ENCODE results near the gene ZNF595. TPM values are rescaled to one million over a fixed set of nuclear protein-coding genes. Genes with fewer than 3 reads are reported as not detected.
"Not testable (repeated sequence)": the region's sequence is repeated elsewhere in the genome, so short reads cannot be mapped to it uniquely, and the experiment has no call there.

The ZNF595 gene
- total RNA-seq, 2 donors from 2014 or later = 12.4 to 13.1 TPM

DNA sequence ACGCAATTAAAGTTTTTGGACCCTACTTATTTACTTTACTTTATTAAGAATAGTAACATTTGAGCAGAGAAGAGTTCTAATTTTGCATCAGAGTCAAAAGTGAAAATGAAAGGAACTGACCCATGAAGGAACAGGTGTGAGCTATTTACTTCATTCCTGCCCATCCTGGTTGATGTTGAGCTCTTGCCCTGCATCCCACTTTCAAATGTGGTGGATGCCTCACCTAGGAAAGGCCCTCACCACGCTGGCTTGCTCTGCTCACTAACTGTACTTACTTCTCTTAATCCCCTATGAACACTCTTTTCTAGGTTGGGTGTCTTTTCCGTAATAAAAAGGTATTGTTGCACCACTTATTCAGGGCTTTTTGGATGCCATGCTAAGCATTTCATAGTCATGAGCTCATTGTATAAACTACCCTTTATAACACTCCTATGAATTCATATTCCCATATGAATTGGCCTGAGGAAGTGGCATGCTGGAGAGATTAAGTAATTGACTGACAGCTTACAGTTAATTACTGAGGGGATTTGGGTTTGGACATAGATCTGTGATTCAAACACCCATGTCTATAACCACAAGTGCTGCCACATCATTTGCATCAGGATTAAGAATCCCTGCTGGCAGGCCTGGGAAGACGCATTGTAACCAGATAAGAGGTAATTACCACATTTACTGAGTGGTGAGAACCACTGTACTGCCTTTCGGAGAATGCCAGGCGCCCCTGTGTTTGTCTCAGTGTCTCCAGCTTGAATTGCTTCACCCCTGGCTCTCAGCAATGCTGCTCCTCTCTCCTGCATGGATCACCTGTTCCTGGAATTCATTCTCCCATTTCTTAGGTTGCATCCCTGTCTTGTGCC lies 16.3 kb upstream of the ZNF595 start:
- H3K27ac ChIP-seq; H3K4me3 ChIP-seq; H3K27me3 ChIP-seq; H3K9me3 ChIP-seq; DNase-seq; H3K36me3 ChIP-seq; intact Hi-C loops (cut with DNase I); H3K9ac ChIP-seq (ENCODE audit: low read depth in 2 of 2, low read length in 2 of 2); H3K4me1 ChIP-seq: not testable (repeated sequence)

DNA sequence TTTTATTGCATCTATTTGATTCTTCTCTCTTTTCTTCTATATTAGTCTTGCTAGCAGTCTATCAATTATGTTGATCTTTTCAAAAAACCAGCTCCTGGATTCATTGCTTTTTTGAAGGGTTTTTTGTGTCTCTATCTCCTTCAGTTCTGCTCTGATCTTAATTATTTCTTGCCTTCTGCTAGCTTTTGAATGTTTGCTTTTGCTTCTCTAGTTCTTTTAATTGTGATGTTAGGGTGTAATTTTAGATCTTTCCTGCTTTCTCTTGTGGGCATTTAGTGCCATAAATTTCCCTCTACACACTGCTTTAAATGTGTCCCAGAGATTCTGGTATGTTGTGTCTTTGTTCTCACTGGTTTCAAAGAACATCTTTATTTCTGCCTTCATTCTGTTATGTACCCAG lies 14.9 kb upstream of the ZNF595 start:
- H3K4me1 ChIP-seq; H3K27me3 ChIP-seq; H3K27ac ChIP-seq; intact Hi-C loops (cut with DNase I); H3K4me3 ChIP-seq; H3K9ac ChIP-seq (ENCODE audit: low read depth in 2 of 2, low read length in 2 of 2); H3K36me3 ChIP-seq; DNase-seq; H3K9me3 ChIP-seq: not testable (repeated sequence)

DNA sequence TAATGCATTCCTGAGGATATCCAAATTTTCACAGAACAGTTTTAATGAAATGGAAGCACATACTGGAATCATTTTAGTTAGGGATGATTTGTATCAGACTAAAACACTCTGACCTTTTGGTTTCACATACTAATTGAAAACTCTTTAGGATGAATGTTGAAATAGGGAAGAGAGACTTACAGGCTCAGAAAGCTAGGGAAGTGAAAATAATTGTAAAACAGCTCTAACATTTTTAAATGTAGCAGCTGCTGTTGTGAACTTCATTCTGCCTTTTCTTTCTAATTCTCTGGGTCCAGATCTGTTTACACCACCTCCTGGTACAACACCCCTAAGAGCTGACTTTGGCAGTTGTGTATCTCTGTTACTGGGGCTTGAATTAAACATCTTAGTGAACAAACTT lies 9.7 kb upstream of the ZNF595 start:
- H3K4me1 ChIP-seq; H3K9me3 ChIP-seq; H3K27ac ChIP-seq; H3K27me3 ChIP-seq; H3K9ac ChIP-seq (ENCODE audit: low read depth in 2 of 2, low read length in 2 of 2); H3K36me3 ChIP-seq; H3K4me3 ChIP-seq; intact Hi-C loops (cut with DNase I); DNase-seq: not testable (repeated sequence)

- intact Hi-C loops (cut with DNase I); H3K27ac ChIP-seq; DNase-seq; H3K4me1 ChIP-seq; H3K36me3 ChIP-seq; H3K27me3 ChIP-seq; H3K4me3 ChIP-seq; H3K9me3 ChIP-seq; H3K9ac ChIP-seq (ENCODE audit: low read depth in 2 of 2, low read length in 2 of 2): not testable (repeated sequence)
Measured at GRCh38 chr4:51253-51652, 1.9 kb upstream of the ZNF595 start.

- H3K9me3 ChIP-seq; H3K36me3 ChIP-seq; DNase-seq; H3K9ac ChIP-seq (ENCODE audit: low read depth in 2 of 2, low read length in 2 of 2); H3K4me1 ChIP-seq; H3K27ac ChIP-seq; H3K4me3 ChIP-seq; intact Hi-C loops (cut with DNase I); H3K27me3 ChIP-seq: not testable (repeated sequence)
Measured at GRCh38 chr4:51655-52277, 1.4 kb upstream of the ZNF595 start.

DNA sequence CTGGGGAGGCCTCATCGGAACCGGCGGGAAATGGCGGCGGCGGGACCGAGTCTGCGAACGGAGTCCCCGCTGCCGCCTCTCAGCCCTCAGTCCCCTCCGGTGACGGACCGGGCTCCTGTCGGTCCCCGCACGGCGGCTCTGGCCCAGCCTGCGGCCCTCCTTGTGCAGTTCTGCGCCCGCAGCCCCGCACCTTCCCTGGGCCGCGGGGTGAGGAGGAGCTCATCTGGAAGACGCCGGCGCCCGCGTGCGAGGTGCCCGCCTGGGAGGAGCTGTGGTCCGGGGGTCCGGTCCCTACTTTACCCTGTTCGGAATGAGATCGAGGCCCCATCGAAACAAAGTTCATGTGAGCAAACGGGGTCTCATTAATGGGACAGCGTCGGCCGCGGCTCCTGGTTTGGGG lies 400 bp downstream of the ZNF595 start:
- H3K4me1 ChIP-seq; H3K9me3 ChIP-seq; H3K9ac ChIP-seq (ENCODE audit: low read depth in 2 of 2, low read length in 2 of 2); intact Hi-C loops (cut with DNase I); H3K27me3 ChIP-seq; H3K27ac ChIP-seq; DNase-seq; H3K36me3 ChIP-seq: not testable (repeated sequence)
- peak overlapping the region; percentile 33 for H3K4me3 ChIP-seq

- H3K4me1 ChIP-seq; H3K27me3 ChIP-seq; H3K36me3 ChIP-seq; H3K27ac ChIP-seq; H3K9me3 ChIP-seq; H3K9ac ChIP-seq (ENCODE audit: low read depth in 2 of 2, low read length in 2 of 2); intact Hi-C loops (cut with DNase I); H3K4me3 ChIP-seq; DNase-seq: not testable (repeated sequence)
Measured at GRCh38 chr4:64733-65132, 11.6 kb downstream of the ZNF595 start.

DNA sequence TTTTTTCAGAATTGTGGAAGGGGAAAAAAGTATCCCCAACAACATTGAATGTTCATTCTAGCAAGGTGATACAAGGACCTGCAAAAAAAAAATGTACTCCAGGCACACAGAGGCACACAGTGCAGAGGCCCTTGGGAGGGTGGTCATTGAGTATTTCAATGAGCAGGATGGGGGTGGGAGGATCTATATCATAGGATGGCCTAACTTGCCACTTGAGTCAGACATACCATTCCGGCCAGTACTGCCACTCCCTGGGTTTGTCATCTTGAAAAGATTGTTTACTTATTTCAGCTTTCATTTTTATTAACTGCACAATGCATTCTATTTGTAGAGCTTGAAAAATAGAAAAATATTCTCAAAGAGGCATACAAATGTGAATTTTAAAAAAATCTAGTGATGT lies 18.7 kb downstream of the ZNF595 start:
- Histone ChIP-seq H3K4me1 (no peaks in the 10 kb centered on the region), H3K9ac (ENCODE audit: low read depth in 2 of 2, low read length in 2 of 2) (no peak overlapping the region), H3K27ac (no peak overlapping the region), H3K4me3 (no peak overlapping the region), H3K27me3 (no peaks in the 10 kb centered on the region), H3K9me3 (no peaks in the 10 kb centered on the region), H3K36me3 (no peaks in the 10 kb centered on the region)
- TF ChIP-seq, protein P1, sequence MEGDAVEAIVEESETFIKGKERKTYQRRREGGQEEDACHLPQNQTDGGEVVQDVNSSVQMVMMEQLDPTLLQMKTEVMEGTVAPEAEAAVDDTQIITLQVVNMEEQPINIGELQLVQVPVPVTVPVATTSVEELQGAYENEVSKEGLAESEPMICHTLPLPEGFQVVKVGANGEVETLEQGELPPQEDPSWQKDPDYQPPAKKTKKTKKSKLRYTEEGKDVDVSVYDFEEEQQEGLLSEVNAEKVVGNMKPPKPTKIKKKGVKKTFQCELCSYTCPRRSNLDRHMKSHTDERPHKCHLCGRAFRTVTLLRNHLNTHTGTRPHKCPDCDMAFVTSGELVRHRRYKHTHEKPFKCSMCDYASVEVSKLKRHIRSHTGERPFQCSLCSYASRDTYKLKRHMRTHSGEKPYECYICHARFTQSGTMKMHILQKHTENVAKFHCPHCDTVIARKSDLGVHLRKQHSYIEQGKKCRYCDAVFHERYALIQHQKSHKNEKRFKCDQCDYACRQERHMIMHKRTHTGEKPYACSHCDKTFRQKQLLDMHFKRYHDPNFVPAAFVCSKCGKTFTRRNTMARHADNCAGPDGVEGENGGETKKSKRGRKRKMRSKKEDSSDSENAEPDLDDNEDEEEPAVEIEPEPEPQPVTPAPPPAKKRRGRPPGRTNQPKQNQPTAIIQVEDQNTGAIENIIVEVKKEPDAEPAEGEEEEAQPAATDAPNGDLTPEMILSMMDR (IDR thresholded peaks at IDR 0.05) = no peak
- intact Hi-C loops (cut with DNase I) = no loop called here
- DNase-seq = no peak

- no peak for DNase-seq
- intact Hi-C loops (cut with DNase I) = no loop called here
- H3K4me1 ChIP-seq = no peaks in the 10 kb centered on the region
- TF ChIP-seq, protein P1 (IDR thresholded peaks at IDR 0.05) = no peak
- H3K36me3 ChIP-seq = no peaks in the 10 kb centered on the region
- H3K9ac ChIP-seq (ENCODE audit: low read depth in 2 of 2, low read length in 2 of 2) = no peak overlapping the region
- no peaks in the 10 kb centered on the region for H3K27me3 ChIP-seq
- H3K9me3 ChIP-seq = peaks cover 17% of the 10 kb centered on the region
- H3K4me3 ChIP-seq = no peak overlapping the region
- no peak overlapping the region for H3K27ac ChIP-seq
Measured at GRCh38 chr4:85951-86350, 32.8 kb downstream of the ZNF595 start.

DNA sequence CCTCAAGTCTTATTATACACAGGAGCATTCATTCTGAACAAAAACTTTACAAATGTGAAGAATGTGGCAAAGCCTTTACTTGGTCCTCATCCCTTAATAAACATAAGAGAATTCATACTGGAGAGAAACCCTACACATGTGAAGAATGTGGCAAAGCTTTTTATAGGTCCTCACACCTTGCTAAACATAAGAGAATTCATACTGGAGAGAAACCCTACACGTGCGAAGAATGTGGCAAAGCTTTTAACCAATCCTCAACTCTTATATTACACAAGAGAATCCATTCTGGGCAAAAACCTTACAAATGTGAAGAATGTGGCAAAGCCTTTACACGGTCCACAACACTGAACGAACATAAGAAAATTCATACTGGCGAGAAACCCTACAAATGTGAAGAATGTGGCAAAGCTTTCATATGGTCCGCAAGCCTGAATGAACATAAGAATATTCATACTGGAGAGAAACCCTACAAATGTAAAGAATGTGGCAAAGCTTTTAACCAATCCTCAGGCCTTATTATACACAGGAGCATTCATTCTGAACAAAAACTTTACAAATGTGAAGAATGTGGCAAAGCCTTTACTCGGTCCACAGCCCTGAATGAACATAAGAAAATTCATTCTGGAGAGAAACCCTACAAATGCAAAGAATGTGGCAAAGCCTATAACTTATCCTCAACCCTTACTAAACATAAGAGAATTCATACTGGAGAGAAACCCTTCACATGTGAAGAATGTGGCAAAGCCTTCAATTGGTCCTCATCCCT lies 33.6 kb downstream of the ZNF595 start:
- H3K4me1 ChIP-seq; H3K4me3 ChIP-seq; H3K9ac ChIP-seq (ENCODE audit: low read depth in 2 of 2, low read length in 2 of 2); H3K27ac ChIP-seq; DNase-seq; intact Hi-C loops (cut with DNase I); H3K36me3 ChIP-seq; H3K27me3 ChIP-seq: not testable (repeated sequence)
- H3K9me3 ChIP-seq = peaks cover 17% of the 10 kb centered on the region

Data from colonic mucosa (tissue), 4 donors.